Hepatocyte (in vitro differentiated cells): ENCODE data around the gene MSANTD1. TPM values are rescaled to one million over a fixed set of nuclear protein-coding genes. Genes with fewer than 3 reads are reported as not detected.

Experiments used
- DNase-seq: peaks from one replicate; pipeline ENCODE4 v3.0.0-alpha.2; 2016; ENCODE audit warnings: low spot score
- H2AFZ ChIP-seq: fragments of 200-600 bp; sonication (generic); 2 replicates; pipeline ENCODE4 v1.6.0; 2016; ENCODE audit warnings: antibody characterized with exemption, mild to moderate bottlenecking
- H3K27ac ChIP-seq: fragments of 200-600 bp; sonication (generic); 2 replicates; pipeline ENCODE4 v1.5.1; 2016; ENCODE audit warnings: mild to moderate bottlenecking
- H3K27me3 ChIP-seq: fragments of 200-600 bp; sonication (generic); 2 replicates; pipeline ENCODE4 v1.6.1; 2016
- H3K36me3 ChIP-seq: fragments of 200-600 bp; sonication (generic); replicated peaks from 2 replicates; pipeline ENCODE4 v1.5.1; 2016; ENCODE audit warnings: low read depth; ENCODE audit not compliant: insufficient read depth
- H3K4me1 ChIP-seq: fragments of 200-600 bp; sonication (generic); 2 replicates; pipeline ENCODE4 v1.5.1; 2016; ENCODE audit warnings: mild to moderate bottlenecking, moderate library complexity; ENCODE audit not compliant: insufficient read depth
- H3K4me2 ChIP-seq: fragments of 200-600 bp; sonication (generic); 2 replicates; pipeline ENCODE4 v1.6.0; 2016
- H3K4me3 ChIP-seq: fragments of 200-600 bp; sonication (generic); 2 replicates; pipeline ENCODE4 v1.5.1; 2016; ENCODE audit warnings: mild to moderate bottlenecking
- H3K79me2 ChIP-seq: fragments of 200-600 bp; sonication (generic); 2 replicates; pipeline ENCODE4 v1.6.0; 2017; ENCODE audit warnings: mild to moderate bottlenecking
- H3K9me2 ChIP-seq: fragments of 200-600 bp; sonication (generic); replicated peaks from 2 replicates; pipeline ENCODE4 v1.6.0; 2017; ENCODE audit warnings: mild to moderate bottlenecking; ENCODE audit not compliant: insufficient read depth
- H3K9me3 ChIP-seq: fragments of 200-600 bp; sonication (generic); 2 replicates; pipeline ENCODE4 v1.5.1; 2016; ENCODE audit warnings: low read depth, mild to moderate bottlenecking
- H4K20me1 ChIP-seq: fragments of 200-600 bp; sonication (generic); 2 replicates; pipeline ENCODE4 v1.6.0; 2016; ENCODE audit warnings: mild to moderate bottlenecking; ENCODE audit not compliant: insufficient read depth, poor library complexity, severe bottlenecking
- EZH2 ChIP-seq: fragments of 200-600 bp; sonication (generic); IDR thresholded peaks from 2 replicates; pipeline ENCODE4 v1.6.1; 2016; ENCODE audit warnings: antibody characterized with exemption, mild to moderate bottlenecking, borderline replicate concordance
- EZH2phosphoT487 ChIP-seq: fragments of 200-600 bp; sonication (generic); IDR thresholded peaks from one replicate; pipeline ENCODE4 v1.6.1; 2018; ENCODE audit warnings: antibody characterized with exemption, mild to moderate bottlenecking, low read depth, moderate library complexity; ENCODE audit not compliant: unreplicated experiment, severe bottlenecking
- WGBS: methylation state at CpG from one replicate; pipeline ENCODE4 v1.1.6; 2016; ENCODE audit warnings: low lambda C conversion rate; ENCODE audit errors: missing lambda C conversion rate; 5-methylcytosine and 5-hydroxymethylcytosine counted together
- polyA plus RNA-seq: library from polyadenylated mRNA; unstranded; fragments of >200 nt; fragmentation: Nextera tagmentation; extraction: Ambion mirVana; gene quantifications from 2 replicates; pipeline ENCODE4 v1.2.1, GENCODE V29; 2016
- total RNA-seq: library from RNA; depleted of rRNA; stranded (reverse); fragments of >200 nt; gene quantifications from 2 replicates; pipeline ENCODE4 v1.2.3, GENCODE V29; 2014
- TF ChIP-seq, protein P1 (sequence below): fragments of 200-600 bp; sonication (generic); IDR thresholded peaks from 2 replicates; pipeline ENCODE4 v1.5.1; 2016; ENCODE audit warnings: antibody characterized with exemption, mild to moderate bottlenecking; ENCODE audit not compliant: poor library complexity

The MSANTD1 gene
- total and polyA plus RNA-seq, 2 experiments from 2014 or later: 0.51 to 0.57 TPM

DNA sequence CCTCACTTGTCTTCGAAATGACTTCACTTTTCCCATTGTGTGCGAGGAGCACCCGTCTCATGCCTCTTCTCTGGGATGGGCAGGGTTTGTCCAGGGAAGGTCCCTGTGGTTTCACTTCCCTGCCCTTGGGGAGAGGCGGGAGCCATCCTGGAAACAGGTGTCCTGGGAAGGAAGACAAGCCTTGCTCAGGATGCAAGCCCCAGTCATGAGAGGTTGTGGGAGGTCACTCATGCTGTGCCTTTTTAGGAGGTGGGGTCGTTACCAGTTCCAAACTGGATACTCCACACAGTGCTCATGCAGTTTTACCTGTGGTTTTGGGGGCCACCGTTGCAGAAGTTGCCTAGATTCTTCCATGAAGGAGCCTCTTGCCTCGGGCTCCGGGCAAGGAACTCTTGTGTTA lies 47.7 kb downstream of the MSANTD1 start:
- Histone ChIP-seq H3K9me3 (no peaks in the 10 kb centered on the region), H2AFZ (no peak overlapping the region), H3K79me2 (peaks cover 83% of the 10 kb centered on the region), H3K4me1 (peaks cover 12% of the 10 kb centered on the region), H3K4me2 (no peak overlapping the region), H3K9me2 (no peaks in the 10 kb centered on the region), H3K36me3 (no peaks in the 10 kb centered on the region), H3K4me3 (no peak overlapping the region), H3K27me3 (no peaks in the 10 kb centered on the region), H3K27ac (no peak overlapping the region), H4K20me1 (peaks cover 28% of the 10 kb centered on the region)
- no peak for DNase-seq
- WGBS: 91% methylated on average over 8 of the region's 8 CpGs
- no peak for TF ChIP-seq EZH2
- TF ChIP-seq EZH2phosphoT487: no peak
- TF ChIP-seq, protein P1, sequence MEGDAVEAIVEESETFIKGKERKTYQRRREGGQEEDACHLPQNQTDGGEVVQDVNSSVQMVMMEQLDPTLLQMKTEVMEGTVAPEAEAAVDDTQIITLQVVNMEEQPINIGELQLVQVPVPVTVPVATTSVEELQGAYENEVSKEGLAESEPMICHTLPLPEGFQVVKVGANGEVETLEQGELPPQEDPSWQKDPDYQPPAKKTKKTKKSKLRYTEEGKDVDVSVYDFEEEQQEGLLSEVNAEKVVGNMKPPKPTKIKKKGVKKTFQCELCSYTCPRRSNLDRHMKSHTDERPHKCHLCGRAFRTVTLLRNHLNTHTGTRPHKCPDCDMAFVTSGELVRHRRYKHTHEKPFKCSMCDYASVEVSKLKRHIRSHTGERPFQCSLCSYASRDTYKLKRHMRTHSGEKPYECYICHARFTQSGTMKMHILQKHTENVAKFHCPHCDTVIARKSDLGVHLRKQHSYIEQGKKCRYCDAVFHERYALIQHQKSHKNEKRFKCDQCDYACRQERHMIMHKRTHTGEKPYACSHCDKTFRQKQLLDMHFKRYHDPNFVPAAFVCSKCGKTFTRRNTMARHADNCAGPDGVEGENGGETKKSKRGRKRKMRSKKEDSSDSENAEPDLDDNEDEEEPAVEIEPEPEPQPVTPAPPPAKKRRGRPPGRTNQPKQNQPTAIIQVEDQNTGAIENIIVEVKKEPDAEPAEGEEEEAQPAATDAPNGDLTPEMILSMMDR: no peak

DNA sequence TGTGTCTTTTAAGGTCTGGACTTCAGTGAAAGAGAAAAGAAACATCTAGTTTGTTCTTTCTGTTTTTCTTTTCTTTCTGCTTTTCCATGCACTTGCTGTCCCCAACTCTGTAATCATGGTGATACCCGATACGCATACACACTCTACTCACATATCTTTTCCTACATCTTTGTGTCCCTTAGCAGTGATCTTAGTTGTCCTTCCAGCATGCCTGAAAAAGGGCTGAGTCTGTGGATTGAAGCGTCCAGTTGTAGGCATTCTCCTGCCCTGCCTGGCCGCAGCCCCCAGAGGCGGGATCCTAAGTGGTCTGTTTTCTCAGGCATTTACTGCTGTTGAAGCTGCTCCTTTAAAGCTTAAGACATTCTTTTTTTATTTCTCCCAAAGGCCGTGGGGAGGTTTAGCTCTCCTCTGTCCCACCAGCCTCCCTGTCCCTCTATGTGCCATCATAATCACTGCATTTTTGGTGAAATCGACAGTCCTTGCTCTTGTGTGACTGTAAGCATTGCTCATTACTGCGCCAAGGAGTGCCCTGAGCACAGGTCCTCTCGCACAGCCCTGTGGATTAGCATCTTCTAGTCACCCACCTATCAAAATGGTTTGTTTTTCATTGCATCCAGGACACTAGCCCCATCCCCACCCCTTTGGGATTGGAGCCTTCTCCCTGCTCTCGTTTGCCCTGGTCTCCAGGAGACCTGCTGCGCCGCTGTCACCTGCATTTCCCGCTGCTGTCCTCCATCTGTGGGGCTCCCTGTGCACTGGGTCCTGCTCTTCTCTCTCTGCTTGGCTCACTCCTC lies 48.3 kb downstream of the MSANTD1 start:
- Histone ChIP-seq H4K20me1 (peaks cover 31% of the 10 kb centered on the region), H3K9me3 (no peaks in the 10 kb centered on the region), H3K4me2 (no peak overlapping the region), H3K27ac (no peak overlapping the region), H3K4me1 (peaks cover 11% of the 10 kb centered on the region), H3K79me2 (peaks cover 89% of the 10 kb centered on the region), H2AFZ (no peak overlapping the region), H3K27me3 (no peaks in the 10 kb centered on the region), H3K36me3 (no peaks in the 10 kb centered on the region), H3K9me2 (no peaks in the 10 kb centered on the region), H3K4me3 (no peak overlapping the region)
- DNase-seq: no peak
- WGBS: 92% methylated on average over 13 of the region's 13 CpGs
- TF ChIP-seq EZH2 (no peak), EZH2phosphoT487 (no peak)
- TF ChIP-seq, protein P1: no peak

DNA sequence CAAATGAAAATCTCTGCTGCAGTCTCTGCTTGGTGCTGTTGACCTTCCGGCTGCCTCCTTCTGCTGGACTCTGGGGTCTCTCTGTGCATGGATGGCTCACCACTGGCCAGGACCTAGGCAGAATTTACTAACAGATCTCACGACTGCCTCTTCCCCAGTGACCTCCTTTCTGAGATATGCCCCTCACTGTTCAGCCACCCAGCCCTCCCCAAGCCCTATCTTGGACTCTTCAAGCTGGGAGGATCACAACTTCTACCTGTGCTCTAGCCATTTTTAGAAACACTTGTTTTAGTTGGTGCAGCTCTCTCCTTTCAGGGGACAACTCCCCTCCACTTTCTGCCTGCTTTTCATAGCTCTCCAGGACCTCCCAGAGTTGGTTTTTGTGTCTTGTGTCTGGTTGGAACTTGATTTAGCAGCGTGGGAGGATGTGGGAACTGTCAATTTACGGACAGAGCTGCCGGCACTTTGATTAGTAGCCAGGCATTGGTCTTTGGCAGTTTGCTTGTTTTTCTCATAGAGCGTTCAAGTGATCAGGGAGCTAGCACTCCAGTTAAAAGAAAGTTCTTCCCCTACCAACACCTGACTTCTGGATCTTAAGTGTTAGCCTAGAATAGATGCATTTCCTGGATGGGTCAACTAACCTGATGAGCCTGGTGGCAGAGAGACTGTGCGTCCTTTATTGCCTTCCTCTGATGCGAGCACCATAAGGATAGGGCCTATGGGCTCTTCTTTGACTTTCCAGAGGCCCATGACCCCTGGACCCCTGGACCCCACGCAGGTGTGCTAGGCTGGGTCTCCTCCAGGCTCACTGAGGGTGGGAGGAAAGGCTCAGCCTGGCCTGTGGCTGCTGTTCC lies 50.4 kb downstream of the MSANTD1 start:
- no peak overlapping the region for H2AFZ ChIP-seq
- H3K9me2 ChIP-seq: no peaks in the 10 kb centered on the region
- 85% methylated on average over 9 of the region's 9 CpGs for WGBS
- H3K27me3 ChIP-seq: no peaks in the 10 kb centered on the region
- no peaks in the 10 kb centered on the region for H3K9me3 ChIP-seq
- peaks cover 98% of the 10 kb centered on the region for H3K79me2 ChIP-seq
- no peak overlapping the region for H3K27ac ChIP-seq
- TF ChIP-seq EZH2phosphoT487 (no peak), EZH2 (no peak)
- TF ChIP-seq, protein P1: no peak
- H3K36me3 ChIP-seq: no peaks in the 10 kb centered on the region
- peaks cover 50% of the 10 kb centered on the region for H4K20me1 ChIP-seq
- no peak overlapping the region for H3K4me3 ChIP-seq
- no peak overlapping the region for H3K4me2 ChIP-seq
- DNase-seq: no peak
- peaks cover 6% of the 10 kb centered on the region for H3K4me1 ChIP-seq
